DLD1 (cell line): Measurements from ENCODE around the gene XYLT1.
"Not testable (repeated sequence)": the region's sequence is repeated elsewhere in the genome, so short reads cannot be mapped to it uniquely, and the experiment has no call there.

Source experiments
- in situ Hi-C: cut with HindIII; loops from 2 replicates; pipeline ENCODE4 v1.10.0; 2017; ENCODE audit warnings: low sequenced_read_pairs

The XYLT1 gene

GRCh38 chr16:17470908-17471718 lies at the start of gene XYLT1:
Gene XYLT1, minus strand, starts transcription at chr16:17470960. Its CDS starts 164 bp downstream, at chr16:17470796.
- in situ Hi-C loops, result no loop called here

- in situ Hi-C loops, result no loop called here
Observed at GRCh38 chr16:17520111-17520510, 49.4 kb upstream of the XYLT1 start.

- in situ Hi-C loops, result no loop called here
Observed at GRCh38 chr16:17519101-17519955, 48.6 kb upstream of the XYLT1 start.

GRCh38 chr16:17518441-17518840 lies 47.7 kb upstream of the XYLT1 start:
- in situ Hi-C loops, result no loop called here

DNA sequence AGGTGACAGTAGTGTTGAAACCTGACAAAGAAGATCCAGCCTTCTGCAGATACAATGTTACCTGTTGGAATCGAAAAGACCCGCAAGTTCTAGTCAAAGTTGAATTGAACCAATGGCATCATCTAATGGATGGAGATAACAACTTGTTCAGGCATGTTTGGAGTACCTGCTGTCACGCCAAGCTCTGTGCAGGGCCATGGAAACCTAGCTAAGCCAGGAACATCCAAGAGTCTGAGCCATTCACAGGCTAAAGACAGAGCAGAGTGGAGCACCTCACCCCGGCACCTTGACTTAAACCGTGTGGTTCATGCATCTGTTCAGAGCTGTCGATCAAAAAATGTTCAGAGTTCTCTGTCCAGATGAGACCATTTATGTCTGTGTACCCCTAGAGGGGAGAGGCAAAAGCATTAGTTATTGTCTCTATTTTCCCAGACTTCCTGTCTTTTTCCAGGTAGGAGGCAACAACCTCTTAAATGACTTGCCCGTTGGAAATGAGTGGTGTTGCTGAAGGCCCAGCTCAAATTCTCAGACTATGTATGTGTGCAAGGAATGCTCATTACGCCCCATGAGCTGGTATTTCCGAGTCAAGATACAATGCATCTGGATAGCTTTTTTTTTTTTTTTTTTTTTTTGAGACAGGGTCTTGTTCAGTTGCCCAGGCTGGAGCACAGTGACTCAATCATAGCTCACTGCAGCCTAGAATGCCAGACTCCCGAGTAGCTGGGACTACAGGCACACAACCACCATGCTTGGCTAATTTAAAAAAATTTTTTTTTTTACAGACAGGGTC lies 44.9 kb upstream of the XYLT1 start:
- in situ Hi-C loops, result no loop called here

DNA sequence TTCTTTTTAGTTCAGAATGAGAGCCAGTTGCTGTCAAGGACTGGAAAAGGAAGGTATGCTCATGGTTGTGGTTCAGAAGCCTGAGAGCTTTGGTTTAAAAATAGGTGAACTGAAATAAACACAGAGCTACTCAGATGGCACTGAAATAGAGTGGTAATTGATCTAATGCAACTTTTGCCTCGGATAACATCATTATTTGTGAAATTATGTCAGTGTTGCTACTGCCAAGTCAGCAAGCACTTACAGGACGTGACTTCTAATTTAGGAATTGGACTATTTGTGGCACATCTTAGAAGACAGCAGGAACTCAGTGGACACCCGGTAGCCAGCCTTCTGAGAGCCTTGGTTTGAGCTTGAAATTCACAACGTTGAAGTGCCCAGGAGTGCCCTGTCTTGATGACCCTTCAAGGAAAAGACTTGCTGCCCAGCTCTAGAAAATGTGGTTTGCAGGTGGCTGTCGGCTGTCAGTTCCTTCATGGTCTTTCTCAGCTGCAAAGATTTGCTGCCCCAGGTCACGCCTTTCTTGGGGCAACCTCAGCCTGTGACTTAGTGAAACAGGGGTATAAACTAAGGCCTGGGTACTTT lies 42.0 kb upstream of the XYLT1 start:
- in situ Hi-C loops, result no loop called here

- in situ Hi-C loops, result no loop called here
Observed at GRCh38 chr16:17511340-17511739, 40.6 kb upstream of the XYLT1 start.

- in situ Hi-C loops, result no loop called here
Observed at GRCh38 chr16:17510567-17510966, 39.8 kb upstream of the XYLT1 start.

GRCh38 chr16:17509194-17509593 lies 38.4 kb upstream of the XYLT1 start:
- in situ Hi-C loops, result no loop called here

DNA sequence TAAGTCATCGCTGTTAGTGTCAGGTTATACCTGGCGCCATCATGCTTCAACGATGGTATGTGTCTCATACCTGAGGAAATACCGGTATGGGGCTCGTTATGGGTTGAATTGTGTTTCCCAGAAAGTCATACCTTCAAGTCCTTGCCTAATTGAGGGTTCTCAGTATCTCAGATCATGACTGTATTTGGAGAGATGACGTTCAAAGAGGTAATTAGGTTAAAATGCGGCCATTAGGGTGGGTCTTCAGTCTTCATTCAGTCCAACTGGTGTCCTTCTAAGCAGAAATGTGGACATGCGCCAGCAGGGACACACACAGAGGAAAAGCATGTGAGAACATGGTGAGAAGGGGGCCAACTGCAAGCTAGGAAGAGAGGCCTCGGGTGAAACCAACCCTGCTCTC lies 37.5 kb upstream of the XYLT1 start:
- in situ Hi-C loops, result no loop called here

GRCh38 chr16:17507516-17507915 lies 36.8 kb upstream of the XYLT1 start:
- in situ Hi-C loops, result not testable (repeated sequence)

DNA sequence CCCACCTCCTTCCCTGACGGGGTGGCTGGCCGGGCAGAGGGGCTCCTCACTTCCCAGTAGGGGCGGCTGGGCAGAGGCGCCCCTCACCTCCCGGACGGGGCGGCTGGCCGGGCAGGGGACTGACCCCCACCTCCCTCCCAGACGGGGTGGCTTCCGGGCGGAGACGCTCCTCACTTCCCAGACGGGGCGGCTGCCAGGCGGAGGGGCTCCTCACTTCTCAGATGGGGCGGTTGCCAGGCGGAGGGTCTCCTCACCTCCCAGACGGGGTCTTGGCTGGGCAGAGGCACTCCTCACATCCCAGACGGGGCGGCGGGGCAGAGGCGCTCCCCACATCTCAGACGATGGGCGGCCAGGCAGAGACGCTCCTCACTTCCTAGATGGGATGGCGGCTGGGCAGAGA lies 35.1 kb upstream of the XYLT1 start:
- in situ Hi-C loops, result not testable (repeated sequence)

- in situ Hi-C loops, result no loop called here
Observed at GRCh38 chr16:17504050-17504449, 33.3 kb upstream of the XYLT1 start.

DNA sequence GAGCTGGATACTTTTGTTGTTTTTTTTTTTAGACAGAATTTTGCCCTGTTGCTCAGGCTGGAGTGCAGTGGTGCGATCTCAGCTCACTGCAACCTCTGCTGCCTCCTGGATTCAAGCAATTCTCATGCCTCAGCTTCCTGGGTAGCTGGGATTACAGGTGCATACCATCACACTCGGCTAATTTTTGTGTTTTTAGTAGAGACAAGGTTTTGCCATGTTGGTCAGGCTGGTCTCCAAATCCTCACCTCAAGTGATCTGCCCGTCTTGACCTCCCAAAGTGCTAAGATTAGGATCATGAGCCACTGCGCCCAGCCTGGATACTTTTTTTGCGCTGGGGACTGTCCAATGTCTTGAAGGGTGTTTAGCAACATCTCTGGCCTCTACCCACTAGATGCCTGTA lies 32.6 kb upstream of the XYLT1 start:
- in situ Hi-C loops, result no loop called here

GRCh38 chr16:17501321-17501720 lies 30.6 kb upstream of the XYLT1 start:
- in situ Hi-C loops, result no loop called here

GRCh38 chr16:17499223-17499902 lies 28.6 kb upstream of the XYLT1 start:
- in situ Hi-C loops, result no loop called here

DNA sequence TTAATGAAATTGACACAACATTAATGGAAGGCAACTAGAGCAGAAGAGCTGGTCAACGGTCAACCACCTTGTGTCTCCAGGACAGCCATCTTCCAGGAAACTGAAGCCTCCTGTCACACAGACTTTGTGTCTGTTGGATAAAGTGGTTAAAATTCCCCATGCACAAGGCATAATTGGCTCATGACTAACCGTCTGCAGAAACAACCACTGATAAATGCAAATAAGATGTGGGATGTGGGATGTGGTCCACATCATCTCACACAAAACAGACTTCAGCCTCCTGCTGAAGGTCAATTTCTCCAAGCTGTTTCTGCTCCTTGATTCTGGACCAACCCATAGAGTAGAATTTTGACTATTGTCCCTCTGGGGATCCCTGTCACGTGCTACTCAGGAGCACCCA lies 26.9 kb upstream of the XYLT1 start:
- in situ Hi-C loops, result no loop called here

DNA sequence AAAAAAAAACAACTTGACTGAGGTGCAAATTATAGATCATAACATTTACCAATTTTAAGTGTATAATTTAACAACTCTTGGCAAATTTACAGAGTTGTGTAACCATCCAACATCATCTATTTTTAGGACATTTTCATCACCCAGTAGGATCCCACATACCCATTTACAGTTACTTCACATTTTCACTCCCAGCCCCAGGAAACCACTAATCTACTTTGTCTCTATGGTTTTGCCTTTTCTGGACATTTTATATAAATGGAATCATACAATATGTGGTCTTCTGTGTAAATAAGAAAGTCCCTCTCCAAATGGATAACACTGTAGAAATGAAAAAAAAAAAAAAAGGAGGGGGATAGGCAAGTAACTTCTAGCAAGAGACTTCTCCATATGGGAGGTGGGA lies 26.1 kb upstream of the XYLT1 start:
- in situ Hi-C loops, result no loop called here

- in situ Hi-C loops, result no loop called here
Observed at GRCh38 chr16:17493012-17493411, 22.3 kb upstream of the XYLT1 start.

DNA sequence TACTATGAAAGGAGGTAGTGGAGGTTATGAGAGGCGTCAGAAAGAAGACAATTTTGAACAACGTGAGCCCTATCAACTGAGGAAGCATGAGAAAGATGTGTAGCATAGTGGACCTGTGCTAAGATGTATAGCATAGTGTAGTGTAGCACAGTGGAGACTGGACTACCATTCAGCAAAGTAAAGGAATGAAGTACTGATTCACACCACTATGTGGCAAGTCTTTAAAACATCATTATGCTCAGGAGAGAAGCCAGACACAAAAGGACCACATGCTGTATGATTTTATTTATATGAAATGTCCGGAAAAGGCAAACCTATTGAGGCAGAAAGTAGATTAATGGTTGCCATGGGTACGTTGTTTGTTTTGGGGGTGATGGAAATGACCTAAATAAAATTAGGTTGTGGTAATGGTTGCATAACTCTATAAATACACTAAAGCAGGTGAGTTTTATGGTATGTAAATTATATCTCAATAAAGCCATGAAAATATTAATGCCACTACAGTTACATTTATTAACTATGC lies 20.4 kb upstream of the XYLT1 start:
- in situ Hi-C loops, result no loop called here
